GM12878 (cell line): ENCODE data around the gene PDCD1LG2. TPM values are rescaled to one million over a fixed set of nuclear protein-coding genes. Genes with fewer than 3 reads are reported as not detected.

Experiments
- CTCF ChIP-seq, 3 experiments: IDR thresholded peaks in 2 of 3; conservative IDR thresholded peaks in 1 of 3; 2 replicates each; pipeline ENCODE4 v1.5.1; 2011; ENCODE audit warnings: low read depth in 3 of 3, low read length in 3 of 3, mild to moderate bottlenecking in 3 of 3, control low read depth in 2 of 3, moderate library complexity in 2 of 3, inconsistent platforms in 1 of 3, mixed read lengths in 1 of 3; ENCODE audit not compliant: control insufficient read depth in 2 of 3, insufficient read depth in 1 of 3; ENCODE audit errors: extremely low read depth in 1 of 3
- CUX1 ChIP-seq: IDR thresholded peaks from 2 replicates; pipeline ENCODE4 v1.6.1; 2012; ENCODE audit warnings: improper control_type of control experiment, low read depth, low read length; ENCODE audit not compliant: insufficient replicate concordance
- EED ChIP-seq: sonication (generic); IDR thresholded peaks from 2 replicates; pipeline ENCODE4 v1.6.1; 2016; ENCODE audit warnings: antibody characterized with exemption, low read depth
- POLR2A ChIP-seq: IDR thresholded peaks from 2 replicates; pipeline ENCODE4 v1.6.1; 2011; ENCODE audit warnings: low read depth, mild to moderate bottlenecking, low read length
- RAD21 ChIP-seq: IDR thresholded peaks from 2 replicates; pipeline ENCODE4 v1.6.1; 2011; ENCODE audit warnings: mild to moderate bottlenecking, low read depth, low read length, moderate library complexity; ENCODE audit not compliant: insufficient read depth
- polyA plus RNA-seq, 11 experiments: library from polyadenylated mRNA; depleted of rRNA in 4 of 11; unstranded in 6 of 11; stranded (reverse) in 5 of 11; fragments of >200 nt; fragmentation: Nextera tagmentation in 4 of 11; fragmentation: Illumina TruSeq in 1 of 11; extraction: Ambion mirVana in 4 of 11; extraction: Trizol in 1 of 11; gene quantifications; 1 replicate in 1 of 11; 2 replicates in 10 of 11; pipeline versions ENCODE4 v1.2.1 to v1.2.3, GENCODE V29; 2011 to 2016; ENCODE audit warnings: inconsistent platforms in 2 of 11, missing spikeins in 2 of 11, low read depth in 1 of 11
- total RNA-seq, 4 experiments: library from RNA; depleted of rRNA in 3 of 4; stranded (reverse); fragments of >200 nt in 3 of 4; fragmentation: Illumina TruSeq in 1 of 4; extraction: Trizol in 1 of 4; gene quantifications; 2 replicates each; pipeline versions ENCODE4 v1.2.1 to v1.2.3, GENCODE V29; 2013 to 2021

PDCD1LG2 gene
- total and polyA plus RNA-seq, 10 of the 15 experiments (the other 5 are each of a cell fraction or from before 2014, with no cell fraction given), result 1.5 to 37.3 (median 3.0) TPM

DNA sequence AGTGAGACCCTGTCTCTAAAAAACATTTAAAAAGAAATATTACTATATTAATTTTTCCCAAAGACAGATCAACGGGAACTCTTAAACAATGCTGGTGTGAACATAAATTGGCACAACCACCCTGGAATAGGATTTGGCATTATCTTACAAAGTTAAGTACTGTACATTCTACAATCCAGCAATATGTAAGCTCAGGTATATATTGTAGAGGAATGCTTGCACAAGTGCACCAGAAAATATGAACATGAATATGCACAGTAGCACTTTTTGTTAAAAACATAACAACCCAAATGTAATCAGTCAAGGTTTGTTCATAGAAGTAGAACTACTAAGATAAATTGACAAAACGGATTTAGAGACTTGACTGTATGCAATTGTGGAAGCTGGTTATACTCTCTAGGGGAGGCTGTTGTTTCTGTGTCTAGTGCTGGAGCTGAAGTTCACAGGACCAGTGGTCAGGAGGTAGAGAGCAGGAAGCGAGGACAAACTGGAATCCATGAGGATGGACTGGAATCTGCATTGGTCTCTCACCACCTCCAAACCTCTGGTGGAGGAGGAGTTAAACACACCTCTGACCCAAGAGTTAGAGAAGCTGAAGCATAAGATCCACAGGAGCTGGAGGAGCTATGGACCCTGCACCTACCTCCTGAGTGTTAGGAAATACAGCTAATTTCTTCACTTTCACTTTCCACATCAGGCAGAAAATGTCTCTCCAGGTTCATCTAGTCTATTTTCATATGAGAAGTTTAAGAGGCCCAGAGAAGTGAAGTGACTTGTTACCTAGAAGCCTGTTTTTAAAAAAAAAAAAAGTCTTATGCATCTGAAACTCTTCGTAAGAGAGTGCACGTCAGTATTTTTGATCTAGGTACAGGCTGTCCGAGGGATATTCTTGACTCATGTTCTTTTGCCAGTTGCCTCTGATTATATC is 98.2 kb downstream of the PDCD1LG2 start (continued):
- TF ChIP-seq CUX1 (peak; percentile 41), RAD21 (peak; percentile 49), EED (0 out of 2 replicates have a peak, but pooled peaks have one; percentile 41), POLR2A (0 out of 2 replicates have a peak, but pooled peaks have one; percentile 38), CTCF (IDR thresholded peaks at IDR 0.05 in 2 of 3, conservative IDR thresholded peaks at IDR 0.05 in 1 of 3; ENCODE audit: control insufficient read depth in 2 of 3, extremely low read depth in 1 of 3, insufficient read depth in 1 of 3, low read depth in 3 of 3, low read length in 3 of 3) (peak in 1 of 3 experiments; percentile 32; a peak in 1 of 6 replicates)
